ENCODE measurements around the gene AHRR. TPM values are rescaled to one million over a fixed set of nuclear protein-coding genes. Genes with fewer than 3 reads are reported as not detected.
"Not testable (repeated sequence)": the region's sequence is repeated elsewhere in the genome, so short reads cannot be mapped to it uniquely, and the experiment has no call there.

AHRR gene
- total and polyA plus RNA-seq, 2 donors from 2014 or later: 0.71 to 1.7 TPM

DNA sequence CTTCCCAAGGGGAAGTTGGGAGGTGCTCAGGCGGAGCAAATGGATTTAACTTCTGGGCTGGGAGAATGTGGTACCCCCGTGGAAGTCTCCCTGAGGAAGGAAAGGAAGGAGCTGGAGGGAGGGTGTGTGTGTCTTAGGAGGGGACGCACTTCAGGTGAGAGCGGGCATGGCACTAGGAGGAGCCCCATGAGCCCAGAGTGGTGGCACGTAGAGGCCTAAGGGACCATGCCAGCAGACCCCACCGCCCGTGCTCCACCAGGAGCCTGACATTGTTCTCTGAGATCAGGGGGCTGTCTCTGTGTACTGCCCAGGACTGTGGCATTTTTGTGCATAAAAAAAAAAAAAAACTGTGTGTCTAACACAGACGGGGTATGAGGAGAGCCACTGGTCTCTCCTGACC, 18.5 kb upstream of the AHRR start:
- Histone ChIP-seq H3K9me3 (ENCODE audit: control insufficient read depth in 2 of 3, insufficient read depth in 1 of 3, low read length in 3 of 3) (no peaks in the 10 kb centered on the region), H3K27ac (ENCODE audit: low read depth in 2 of 2, low read length in 2 of 2) (no peak overlapping the region), H3K27me3 (ENCODE audit: control insufficient read depth, insufficient read depth, low read length) (no peaks in the 10 kb centered on the region), H3K4me1 (ENCODE audit: control insufficient read depth in 2 of 3, insufficient read depth in 2 of 3, low read depth in 1 of 3, low read length in 3 of 3) (peaks cover 0 to 4% (median 0%) of the 10 kb centered on the region in 3 donors), H3K4me3 (ENCODE audit: low read length in 3 of 3) (no peak overlapping the region), H3K36me3 (ENCODE audit: control insufficient read depth in 2 of 3, insufficient read depth in 3 of 3, low read length in 3 of 3) (no peaks in the 10 kb centered on the region), H3K9ac (ENCODE audit: low read length in 3 of 3) (no peak overlapping the region)
- peak in 2 of 5 donors; percentile 14 to 53 for DNase-seq
- FAIRE-seq: no peak
- intact Hi-C loops (cut with DNase I): no loop called here
- TF ChIP-seq CTCF (IDR thresholded peaks at IDR 0.05; ENCODE audit: borderline replicate concordance, extremely low read depth, insufficient read depth): no peak

DNA sequence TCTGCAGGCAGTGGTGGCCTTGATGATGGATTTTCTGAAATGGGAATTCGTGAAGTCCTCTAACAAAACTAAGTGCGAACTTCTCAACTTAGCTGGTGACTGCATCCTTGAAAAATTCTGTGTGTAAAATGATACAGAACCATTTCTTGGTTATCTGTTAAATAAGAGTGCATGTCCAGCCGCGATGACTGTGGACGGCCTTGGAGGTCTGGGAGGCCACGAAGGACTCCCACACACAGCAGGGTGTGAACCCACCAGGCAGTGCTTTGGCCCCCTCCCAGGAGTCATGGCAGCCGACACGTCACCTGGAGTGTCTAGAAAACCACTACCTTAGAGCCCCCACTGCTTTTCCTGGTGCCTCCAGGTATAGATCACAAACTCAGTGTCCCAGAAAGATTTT, 17.8 kb upstream of the AHRR start:
- H3K36me3 ChIP-seq (ENCODE audit: control insufficient read depth in 2 of 3, insufficient read depth in 3 of 3, low read length in 3 of 3); H3K9me3 ChIP-seq (ENCODE audit: control insufficient read depth in 2 of 3, insufficient read depth in 1 of 3, low read length in 3 of 3); H3K4me1 ChIP-seq (ENCODE audit: control insufficient read depth in 2 of 3, insufficient read depth in 2 of 3, low read depth in 1 of 3, low read length in 3 of 3); H3K27me3 ChIP-seq (ENCODE audit: control insufficient read depth, insufficient read depth, low read length); H3K27ac ChIP-seq (ENCODE audit: low read depth in 2 of 2, low read length in 2 of 2); FAIRE-seq; intact Hi-C loops (cut with DNase I); H3K4me3 ChIP-seq (ENCODE audit: low read length in 3 of 3); H3K9ac ChIP-seq (ENCODE audit: low read length in 3 of 3): not testable (repeated sequence)
- DNase-seq: peak in 1 of 5 donors; percentile 7

DNA sequence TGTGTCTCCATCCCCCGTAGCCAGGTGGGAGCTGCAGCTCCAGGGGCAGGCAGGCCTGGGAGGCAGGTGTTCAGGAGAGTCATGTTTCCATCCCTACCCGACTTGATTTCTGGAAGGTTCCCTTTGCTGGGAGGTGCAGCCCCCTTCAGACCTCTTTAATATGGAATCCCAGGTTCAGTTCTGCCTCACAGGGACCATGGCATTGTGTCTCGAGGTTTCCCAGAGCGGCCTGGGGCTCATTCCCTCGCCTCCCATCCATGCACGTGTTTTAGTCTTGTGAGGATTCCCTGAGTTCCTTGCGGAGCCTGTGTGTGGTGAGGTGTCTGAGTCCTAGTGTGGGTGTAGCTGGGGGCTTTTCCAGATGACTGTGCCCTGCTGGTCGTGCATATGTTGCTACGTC, 16.5 kb upstream of the AHRR start:
- no peak for FAIRE-seq
- peak in 2 of 5 donors; percentile 3 to 19 for DNase-seq
- Histone ChIP-seq H3K27ac (ENCODE audit: low read depth in 2 of 2, low read length in 2 of 2) (no peak overlapping the region), H3K27me3 (ENCODE audit: control insufficient read depth, insufficient read depth, low read length) (no peaks in the 10 kb centered on the region), H3K9ac (ENCODE audit: low read length in 3 of 3) (no peak overlapping the region), H3K9me3 (ENCODE audit: control insufficient read depth in 2 of 3, insufficient read depth in 1 of 3, low read length in 3 of 3) (no peaks in the 10 kb centered on the region), H3K4me1 (ENCODE audit: control insufficient read depth in 2 of 3, insufficient read depth in 2 of 3, low read depth in 1 of 3, low read length in 3 of 3) (peaks cover 0 to 11% (median 0%) of the 10 kb centered on the region in 3 donors), H3K36me3 (ENCODE audit: control insufficient read depth in 2 of 3, insufficient read depth in 3 of 3, low read length in 3 of 3) (peaks cover 0 to under 1% (median 0%) of the 10 kb centered on the region in 3 donors), H3K4me3 (ENCODE audit: low read length in 3 of 3) (no peak overlapping the region)
- no peak for TF ChIP-seq CTCF (IDR thresholded peaks at IDR 0.05; ENCODE audit: borderline replicate concordance, extremely low read depth, insufficient read depth)
- intact Hi-C loops (cut with DNase I): no loop called here

DNA sequence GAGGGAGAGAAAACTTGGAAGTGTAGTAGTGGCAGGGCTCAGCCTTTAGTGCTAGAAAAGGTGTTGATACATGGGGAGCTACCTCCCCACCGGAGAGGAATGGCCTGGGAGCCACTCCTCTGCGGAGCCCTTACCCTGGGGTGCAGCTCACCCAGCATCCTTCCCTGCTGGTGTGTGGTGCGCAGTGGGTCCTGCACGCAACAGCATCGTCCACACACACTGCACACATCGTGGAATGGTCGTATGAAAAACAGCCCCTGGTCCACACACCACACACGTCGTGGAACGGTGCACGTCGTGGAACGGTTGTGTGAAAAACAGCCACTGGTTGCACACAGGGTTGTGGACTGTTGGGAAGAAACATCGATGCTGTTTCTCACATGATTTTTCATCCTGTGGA, 16.1 kb upstream of the AHRR start:
- Histone ChIP-seq H3K27ac (ENCODE audit: low read depth in 2 of 2, low read length in 2 of 2) (no peak overlapping the region), H3K36me3 (ENCODE audit: control insufficient read depth in 2 of 3, insufficient read depth in 3 of 3, low read length in 3 of 3) (peaks cover 0 to 4% (median 0%) of the 10 kb centered on the region in 3 donors), H3K27me3 (ENCODE audit: control insufficient read depth, insufficient read depth, low read length) (no peaks in the 10 kb centered on the region), H3K9ac (ENCODE audit: low read length in 3 of 3) (no peak overlapping the region), H3K4me3 (ENCODE audit: low read length in 3 of 3) (no peak overlapping the region), H3K9me3 (ENCODE audit: control insufficient read depth in 2 of 3, insufficient read depth in 1 of 3, low read length in 3 of 3) (no peaks in the 10 kb centered on the region), H3K4me1 (ENCODE audit: control insufficient read depth in 2 of 3, insufficient read depth in 2 of 3, low read depth in 1 of 3, low read length in 3 of 3) (peaks cover 0 to 11% (median 0%) of the 10 kb centered on the region in 3 donors)
- TF ChIP-seq CTCF (IDR thresholded peaks at IDR 0.05; ENCODE audit: borderline replicate concordance, extremely low read depth, insufficient read depth): no peak
- FAIRE-seq (no peak), DNase-seq (no peak)
- intact Hi-C loops (cut with DNase I): no loop called here
